Bronchus fibroblast of lung (primary cell): ENCODE results near the gene FUNDC2. TPM values are rescaled to one million over a fixed set of nuclear protein-coding genes. Genes with fewer than 3 reads are reported as not detected.

Source experiments
- total RNA-seq: library from RNA; depleted of rRNA; stranded (reverse); fragments of >200 nt; gene quantifications from 2 replicates; pipeline ENCODE4 v1.2.3, GENCODE V29; 2015

The FUNDC2 gene
- total RNA-seq = 25.1 and 27.2 TPM in 2 replicates

GRCh38 chrX:155026727-155027508, at the start of gene FUNDC2:
FUNDC2 (plus strand) TSS chrX:155026844; CDS start chrX:155026939, 95 bp downstream.

GRCh38 chrX:155022585-155022984, 4.1 kb upstream of the FUNDC2 start, which contains the start of gene F8:
F8 (minus strand) TSS chrX:155022723; CDS start chrX:155022552, 171 bp downstream.

GRCh38 chrX:155070975-155071693, 44.5 kb downstream of the FUNDC2 start, which contains the start of the genes BRCC3, CMC4 and MTCP1:
BRCC3 (plus strand) TSS chrX:155071508; CDS start chrX:155071528, 20 bp downstream.
CMC4 (minus strand) TSS chrX:155071136; CDS start chrX:155064023, 7,113 bp downstream.
MTCP1 (minus strand) TSS chrX:155071136; CDS start chrX:155066010, 5,126 bp downstream.

Other genes with a start within 250 kb of the FUNDC2 start
- 25.7 and 27.6 TPM in 2 replicates for gene MPP1, start 221.4 kb upstream of the FUNDC2 start, total RNA-seq
- gene SMIM9, start 192.2 kb upstream of the FUNDC2 start, total RNA-seq = not detected in 2 replicates
- 1.5 and 2.4 TPM in 2 replicates for gene F8A1, start 140.5 kb upstream of the FUNDC2 start, total RNA-seq
- 1.0 TPM in 2 replicates for gene F8, start 4.1 kb upstream of the FUNDC2 start, total RNA-seq
- gene CMC4, start 44.3 kb downstream of the FUNDC2 start, total RNA-seq = 12.6 and 16.6 TPM in 2 replicates
- 0.59 and 1.5 TPM in 2 replicates for gene MTCP1, start 44.3 kb downstream of the FUNDC2 start, total RNA-seq
- 7.4 and 8.0 TPM in 2 replicates for gene BRCC3, start 44.7 kb downstream of the FUNDC2 start, total RNA-seq
- 48.8 and 58.5 TPM in 2 replicates for gene VBP1, start 189.6 kb downstream of the FUNDC2 start, total RNA-seq
- gene RAB39B, start 237.6 kb downstream of the FUNDC2 start, total RNA-seq = 0.59 and 1.7 TPM in 2 replicates